ENCODE measurements around the gene DCAF12. TPM values are rescaled to one million over a fixed set of nuclear protein-coding genes. Genes with fewer than 3 reads are reported as not detected.

DCAF12 gene
- 10 to 100 TPM; 35.8 to 41.6 TPM for total RNA-seq

- peak; percentile 93 for ATAC-seq (ENCODE audit: low read depth)
- H3K27me3 Mint-ChIP-seq, result no peaks in the 10 kb centered on the region
- H3K36me3 Mint-ChIP-seq, result peaks cover 29% of the 10 kb centered on the region
- peak; percentile 91 for DNase-seq
- peaks cover 32% of the 10 kb centered on the region for H3K4me1 Mint-ChIP-seq
- no peaks in the 10 kb centered on the region for H3K9me3 Mint-ChIP-seq
- POLR2A ChIA-PET, result interaction anchor here (0.6 to 2.5 kb wide), 5 partner anchors 13 to 250 kb away, joined by 3 to 16 read pairs (median 6); partner anchors contain the start of genes MYORG and UBAP2
- H3K27ac Mint-ChIP-seq, result peak within 1 kb of the TSS; percentile 95
- H3K4me3 Mint-ChIP-seq, result peak within 1 kb of the TSS; percentile 99
These were observed at the start of gene DCAF12 for GRCh38 chr9:34126207-34127034. Gene DCAF12, minus strand, starts transcription at chr9:34126698. Its CDS starts 267 bp downstream, at chr9:34126431.

GRCh38 chr9:34176089-34176488 lies 49.6 kb upstream of the DCAF12 start:
- Mint-ChIP-seq H3K27ac (no peak overlapping the region), H3K4me1 (peaks cover 17% of the 10 kb centered on the region), H3K9me3 (no peaks in the 10 kb centered on the region), H3K36me3 (peaks cover 3% of the 10 kb centered on the region), H3K4me3 (no peak overlapping the region), H3K27me3 (no peaks in the 10 kb centered on the region)
- POLR2A ChIA-PET, result interaction anchor here (0.7 kb wide), 1 partner anchor 77 kb away, joined by 9 read pairs; no protein-coding TSS in a partner anchor
- DNase-seq, result no peak
- ATAC-seq (ENCODE audit: low read depth), result no peak

- no peaks in the 10 kb centered on the region for H3K9me3 Mint-ChIP-seq
- H3K4me1 Mint-ChIP-seq, result peaks cover 12% of the 10 kb centered on the region
- no peaks in the 10 kb centered on the region for H3K27me3 Mint-ChIP-seq
- no peaks in the 10 kb centered on the region for H3K36me3 Mint-ChIP-seq
- POLR2A ChIA-PET, result interaction anchor here (0.7 to 2.6 kb wide), 5 partner anchors 13 to 119 kb away, joined by 4 to 16 read pairs (median 5); partner anchors contain the start of gene DCAF12
- no peak for DNase-seq
- peak; percentile 98 for ATAC-seq (ENCODE audit: low read depth)
- peak overlapping the region; percentile 79 for H3K27ac Mint-ChIP-seq
- peak overlapping the region; percentile 62 for H3K4me3 Mint-ChIP-seq
These were observed 45.4 kb upstream of the DCAF12 start for GRCh38 chr9:34171753-34172535.

- H3K4me1 Mint-ChIP-seq, result peaks cover 12% of the 10 kb centered on the region
- no peaks in the 10 kb centered on the region for H3K36me3 Mint-ChIP-seq
- POLR2A ChIA-PET, result interaction anchor here (0.9 to 2.6 kb wide), 3 partner anchors 8 to 44 kb away, joined by 3 to 16 read pairs (median 5); partner anchors contain the start of genes DCAF12 and UBAP1
- no peak overlapping the region for H3K27ac Mint-ChIP-seq
- H3K4me3 Mint-ChIP-seq, result no peak overlapping the region
- no peaks in the 10 kb centered on the region for H3K27me3 Mint-ChIP-seq
- no peak for ATAC-seq (ENCODE audit: low read depth)
- H3K9me3 Mint-ChIP-seq, result no peaks in the 10 kb centered on the region
- DNase-seq, result no peak
These were observed 43.9 kb upstream of the DCAF12 start for GRCh38 chr9:34170237-34170991.

- DNase-seq, result no peak
- H3K36me3 Mint-ChIP-seq, result no peaks in the 10 kb centered on the region
- no peak overlapping the region for H3K4me3 Mint-ChIP-seq
- no peaks in the 10 kb centered on the region for H3K27me3 Mint-ChIP-seq
- no peak overlapping the region for H3K27ac Mint-ChIP-seq
- H3K4me1 Mint-ChIP-seq, result peaks cover 12% of the 10 kb centered on the region
- H3K9me3 Mint-ChIP-seq, result no peaks in the 10 kb centered on the region
- ATAC-seq (ENCODE audit: low read depth), result no peak
- POLR2A ChIA-PET, result interaction anchor here (0.6 kb wide), 1 partner anchor 305 kb away, joined by 3 read pairs; no protein-coding TSS in a partner anchor
These were observed 42.6 kb upstream of the DCAF12 start for GRCh38 chr9:34169125-34169524.

GRCh38 chr9:34163434-34163833 lies 36.9 kb upstream of the DCAF12 start:
- Mint-ChIP-seq H3K27ac (no peak overlapping the region), H3K9me3 (no peaks in the 10 kb centered on the region), H3K36me3 (no peaks in the 10 kb centered on the region), H3K4me1 (no peaks in the 10 kb centered on the region), H3K27me3 (no peaks in the 10 kb centered on the region), H3K4me3 (no peak overlapping the region)
- ATAC-seq (ENCODE audit: low read depth) (no peak), DNase-seq (no peak)
- POLR2A ChIA-PET, result interaction anchor here (0.7 kb wide), 1 partner anchor 37 kb away, joined by 5 read pairs; no protein-coding TSS in a partner anchor

GRCh38 chr9:34158362-34158869 lies 31.9 kb upstream of the DCAF12 start:
- Mint-ChIP-seq H3K27me3 (peaks cover 2% of the 10 kb centered on the region), H3K27ac (no peak overlapping the region), H3K36me3 (no peaks in the 10 kb centered on the region), H3K4me3 (no peak overlapping the region), H3K4me1 (no peaks in the 10 kb centered on the region), H3K9me3 (no peaks in the 10 kb centered on the region)
- ATAC-seq (ENCODE audit: low read depth) (no peak), DNase-seq (no peak)
- POLR2A ChIA-PET, result interaction anchor here (0.6 kb wide), 1 partner anchor 13 kb away, joined by 6 read pairs; no protein-coding TSS in a partner anchor

- no peaks in the 10 kb centered on the region for H3K4me1 Mint-ChIP-seq
- no peaks in the 10 kb centered on the region for H3K36me3 Mint-ChIP-seq
- POLR2A ChIA-PET, result no interaction called here
- ATAC-seq (ENCODE audit: low read depth) (no peak), DNase-seq (no peak)
- no peak overlapping the region for H3K27ac Mint-ChIP-seq
- no peak overlapping the region for H3K4me3 Mint-ChIP-seq
- peaks cover 2% of the 10 kb centered on the region for H3K27me3 Mint-ChIP-seq
- H3K9me3 Mint-ChIP-seq, result no peaks in the 10 kb centered on the region
These were observed 31.4 kb upstream of the DCAF12 start for GRCh38 chr9:34157898-34158297.

GRCh38 chr9:34157318-34157717 lies 30.8 kb upstream of the DCAF12 start:
- Mint-ChIP-seq H3K27me3 (peaks cover 2% of the 10 kb centered on the region), H3K4me3 (no peak overlapping the region), H3K9me3 (no peaks in the 10 kb centered on the region), H3K4me1 (no peaks in the 10 kb centered on the region), H3K27ac (no peak overlapping the region), H3K36me3 (no peaks in the 10 kb centered on the region)
- POLR2A ChIA-PET, result no interaction called here
- no peak for ATAC-seq (ENCODE audit: low read depth)
- no peak for DNase-seq

GRCh38 chr9:34154057-34154456 lies 27.6 kb upstream of the DCAF12 start:
- no peak for ATAC-seq (ENCODE audit: low read depth)
- Mint-ChIP-seq H3K4me1 (no peaks in the 10 kb centered on the region), H3K4me3 (no peak overlapping the region), H3K9me3 (no peaks in the 10 kb centered on the region), H3K36me3 (no peaks in the 10 kb centered on the region), H3K27me3 (peaks cover 6% of the 10 kb centered on the region), H3K27ac (no peak overlapping the region)
- POLR2A ChIA-PET, result no interaction called here
- no peak for DNase-seq

- POLR2A ChIA-PET, result no interaction called here
- Mint-ChIP-seq H3K27ac (no peak overlapping the region), H3K36me3 (no peaks in the 10 kb centered on the region), H3K9me3 (no peaks in the 10 kb centered on the region), H3K4me1 (no peaks in the 10 kb centered on the region), H3K4me3 (no peak overlapping the region), H3K27me3 (peaks cover 6% of the 10 kb centered on the region)
- no peak for ATAC-seq (ENCODE audit: low read depth)
- DNase-seq, result no peak
These were observed 24.9 kb upstream of the DCAF12 start for GRCh38 chr9:34151398-34151797.

GRCh38 chr9:34145165-34145564 lies 18.7 kb upstream of the DCAF12 start:
- ATAC-seq (ENCODE audit: low read depth), result no peak
- H3K27ac Mint-ChIP-seq, result no peak overlapping the region
- H3K4me3 Mint-ChIP-seq, result no peak overlapping the region
- H3K9me3 Mint-ChIP-seq, result no peaks in the 10 kb centered on the region
- POLR2A ChIA-PET, result no interaction called here
- peaks cover under 1% of the 10 kb centered on the region for H3K27me3 Mint-ChIP-seq
- DNase-seq, result no peak
- no peaks in the 10 kb centered on the region for H3K36me3 Mint-ChIP-seq
- no peaks in the 10 kb centered on the region for H3K4me1 Mint-ChIP-seq

GRCh38 chr9:34143116-34143515 lies 16.6 kb upstream of the DCAF12 start:
- POLR2A ChIA-PET, result no interaction called here
- no peaks in the 10 kb centered on the region for H3K9me3 Mint-ChIP-seq
- H3K27ac Mint-ChIP-seq, result no peak overlapping the region
- DNase-seq (no peak), ATAC-seq (ENCODE audit: low read depth) (no peak)
- no peaks in the 10 kb centered on the region for H3K36me3 Mint-ChIP-seq
- peaks cover 4% of the 10 kb centered on the region for H3K4me1 Mint-ChIP-seq
- H3K27me3 Mint-ChIP-seq, result no peaks in the 10 kb centered on the region
- no peak overlapping the region for H3K4me3 Mint-ChIP-seq

Measured in activated naive CD8-positive, alpha-beta T cell treated with anti-CD3 and anti-CD28 coated beads, Interleukin-2, amount 10 ng/mL, durations not matched to agents 7 days and 5 days (primary cell).